Activated gamma-delta T cell treated with anti-CD3 and anti-CD28 coated beads, Interleukin-2, amount 50 U/mL, for 16 hours (primary cell): ENCODE data around the gene ALDH3A1.

ENCODE experiments used
- DNase-seq: peaks from one replicate; pipeline ENCODE4 v3.0.0-alpha.2; 2020; ENCODE audit warnings: low read depth

ALDH3A1 gene

DNA sequence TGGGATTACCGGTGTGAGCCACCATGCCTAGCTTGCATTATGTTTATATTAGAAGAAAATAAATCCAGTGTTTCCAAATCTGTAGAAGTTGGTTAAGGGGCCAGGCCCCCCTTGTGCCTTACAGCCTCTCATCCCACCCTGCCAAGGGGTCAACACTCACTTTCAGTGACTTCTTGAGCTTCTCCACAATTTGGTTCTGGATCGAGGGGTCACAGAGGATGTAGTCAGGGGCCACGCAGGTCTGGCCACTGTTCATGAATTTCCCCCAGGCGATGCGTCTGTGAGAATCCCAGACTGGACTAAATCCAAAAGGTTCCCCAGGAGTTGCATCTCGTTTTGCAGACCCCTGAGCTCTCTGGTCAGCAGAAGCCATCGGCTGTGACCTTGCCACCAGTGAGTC lies 7.2 kb downstream of the ALDH3A1 start:
- DNase-seq: no peak

DNA sequence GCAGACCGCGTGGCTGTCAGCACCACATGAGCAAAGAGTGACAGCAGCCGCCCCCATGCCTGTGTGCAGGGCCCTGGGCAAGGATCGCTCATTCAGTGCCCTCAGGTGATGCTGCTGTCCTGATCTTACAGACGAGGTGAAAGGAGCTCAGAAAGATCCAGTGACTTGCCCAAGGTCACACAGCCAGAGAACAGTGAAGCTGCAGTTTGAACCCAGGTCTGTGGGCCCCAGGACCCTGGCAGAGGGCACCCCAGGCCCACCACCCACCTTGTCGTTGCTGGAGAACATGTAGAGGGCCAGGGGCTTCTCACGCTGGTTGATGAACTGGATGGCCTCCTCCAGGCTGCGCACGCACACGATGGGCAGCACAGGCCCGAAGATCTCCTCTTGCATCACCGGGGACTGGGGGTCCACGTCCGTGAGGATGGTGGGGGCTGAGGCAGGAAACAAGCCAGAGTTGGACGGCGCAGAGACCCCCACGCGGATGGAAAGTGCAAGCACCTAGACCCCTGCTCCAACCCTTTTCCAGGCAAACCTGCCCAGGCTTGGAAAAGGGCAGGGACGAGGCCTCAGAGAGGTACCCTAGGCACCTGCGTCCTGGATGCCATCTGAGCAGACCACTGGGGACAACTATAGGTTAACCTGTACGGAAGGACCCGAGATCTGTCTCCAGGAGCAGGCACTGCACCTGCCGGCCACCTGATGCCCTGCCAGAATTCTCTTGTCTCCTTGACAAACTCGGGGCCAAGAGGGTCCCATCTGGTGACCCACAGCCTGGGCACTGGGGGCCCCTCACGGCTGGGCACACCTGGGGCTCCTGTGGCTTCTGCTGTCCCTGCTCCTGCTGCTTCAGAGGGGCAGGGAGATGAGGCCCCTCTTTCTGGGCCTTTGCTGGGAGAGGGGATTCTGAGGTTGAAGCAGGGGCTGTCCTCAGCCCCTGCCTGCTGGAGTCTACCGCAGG lies 8.6 kb downstream of the ALDH3A1 start:
- no peak for DNase-seq

DNA sequence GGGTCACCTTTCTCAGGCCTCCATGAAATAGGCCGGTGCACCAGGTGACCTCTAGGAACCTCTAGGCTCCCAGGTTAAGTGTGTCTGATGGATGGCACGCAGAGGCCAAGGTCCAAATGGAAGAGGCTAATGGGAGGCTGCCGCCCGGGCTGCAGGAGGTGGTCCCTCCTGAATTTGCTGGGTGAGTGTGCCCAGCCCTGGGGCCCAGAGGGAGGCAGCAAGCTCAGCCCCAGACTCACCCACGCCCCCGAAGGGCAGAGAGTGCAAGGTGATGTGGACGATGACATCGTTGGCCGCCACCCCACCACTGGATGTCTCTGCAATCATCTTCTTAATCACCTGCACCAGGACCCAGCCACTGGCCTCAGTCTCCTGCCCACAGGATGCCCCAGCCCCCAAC lies 9.3 kb downstream of the ALDH3A1 start:
- no peak for DNase-seq

DNA sequence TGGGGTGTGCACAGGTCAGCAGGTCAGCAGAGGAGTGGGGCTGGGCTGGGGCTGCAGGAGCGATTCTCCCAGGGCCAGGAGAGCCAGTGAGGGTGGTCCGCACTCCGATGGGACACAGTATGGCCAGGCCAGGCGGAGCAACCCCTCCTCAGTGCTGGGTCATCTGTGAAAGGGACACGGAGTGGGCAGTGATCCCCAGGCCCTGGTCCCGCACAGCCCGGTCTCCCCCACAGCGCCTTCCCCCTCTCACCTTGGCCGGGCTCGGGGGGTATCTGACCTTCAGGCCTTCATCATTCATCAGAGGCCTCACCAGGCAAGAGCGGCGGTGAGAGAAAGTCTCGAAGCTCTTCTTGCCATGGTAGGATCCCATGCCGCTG lies 10.0 kb downstream of the ALDH3A1 start:
- no peak for DNase-seq

DNA sequence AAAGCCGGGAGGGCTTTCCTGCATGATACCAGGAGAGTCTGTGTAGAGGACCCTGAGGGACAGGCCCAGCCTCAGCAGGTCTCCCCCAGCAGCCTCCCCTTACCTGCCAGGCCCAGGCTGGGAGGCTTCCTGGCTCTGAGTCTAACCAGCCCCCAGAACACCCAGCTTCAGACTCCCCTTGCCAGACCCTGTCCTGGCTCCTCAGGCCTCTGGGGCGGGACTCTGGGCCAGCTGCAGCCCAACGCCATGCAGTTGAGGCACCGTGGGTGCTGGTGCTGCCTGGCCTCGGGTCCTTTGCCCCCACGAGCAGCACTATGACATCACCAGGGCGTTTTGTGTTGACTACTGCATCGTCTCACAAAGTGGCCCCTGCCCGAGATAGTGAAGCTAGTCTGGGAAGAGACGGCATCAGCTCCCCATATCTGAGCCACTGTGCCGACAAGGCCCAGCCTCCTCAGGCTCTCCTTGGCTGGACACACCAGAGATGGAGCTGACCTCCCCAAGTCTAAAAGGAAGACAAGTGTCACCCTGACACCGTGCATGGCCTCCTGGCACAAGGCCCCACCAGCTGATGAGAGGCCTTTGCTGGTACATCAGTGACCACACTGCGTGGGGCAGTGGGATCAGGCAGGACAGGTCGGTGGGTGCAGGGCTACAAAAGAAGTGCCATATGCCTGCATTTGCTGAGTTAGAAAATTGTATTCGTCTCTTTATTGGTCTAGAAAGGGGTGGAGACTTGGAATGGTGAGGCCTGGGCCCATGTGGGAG lies 10.6 kb downstream of the ALDH3A1 start:
- no peak for DNase-seq

DNA sequence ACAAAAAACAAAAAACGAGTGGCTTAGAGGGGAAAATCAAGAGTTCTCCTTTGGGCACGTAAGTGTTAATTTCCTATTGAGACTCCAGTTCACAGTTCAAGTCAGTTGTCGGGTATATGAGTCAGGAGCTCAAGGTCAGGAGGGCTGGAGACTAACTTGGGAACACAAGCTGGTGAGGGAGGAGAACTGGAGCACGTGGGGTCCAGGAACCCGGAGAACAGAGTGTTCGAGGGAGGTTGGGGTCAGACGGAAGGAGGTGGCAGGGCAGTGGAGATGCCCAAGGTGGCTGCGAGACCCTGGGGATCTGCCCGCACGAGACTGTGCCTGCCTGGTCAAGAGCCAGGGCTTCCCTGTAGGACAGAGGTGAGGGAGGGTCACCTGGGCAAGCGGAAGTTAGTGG lies 12.0 kb downstream of the ALDH3A1 start:
- no peak for DNase-seq

DNA sequence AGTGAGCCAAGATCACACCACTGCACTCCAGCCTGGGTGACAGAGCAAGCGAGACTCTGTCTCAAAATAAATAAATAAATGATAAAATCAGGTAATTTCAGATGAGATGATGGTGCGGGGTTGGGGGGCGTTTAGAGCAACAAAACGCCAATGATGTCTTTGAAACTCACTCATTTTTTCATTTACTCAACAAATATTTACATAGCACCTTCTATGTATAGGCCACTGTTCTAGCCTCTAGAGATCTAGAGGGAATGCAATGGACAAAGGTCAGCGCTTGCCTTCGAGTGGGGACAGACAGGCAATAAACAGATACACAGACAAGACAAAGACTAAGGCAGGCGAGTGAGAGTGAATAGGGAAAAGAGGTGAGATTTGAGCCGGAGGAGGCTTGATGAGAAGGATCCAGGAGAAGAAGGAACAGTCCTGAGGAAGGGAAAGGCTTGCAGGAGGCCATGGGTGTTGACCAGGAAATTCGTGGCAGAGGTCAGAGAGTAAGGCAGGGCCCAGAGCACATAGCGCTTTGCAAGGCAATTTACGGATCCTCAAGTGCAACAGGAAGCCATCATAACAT lies 14.1 kb downstream of the ALDH3A1 start:
- no peak for DNase-seq

DNA sequence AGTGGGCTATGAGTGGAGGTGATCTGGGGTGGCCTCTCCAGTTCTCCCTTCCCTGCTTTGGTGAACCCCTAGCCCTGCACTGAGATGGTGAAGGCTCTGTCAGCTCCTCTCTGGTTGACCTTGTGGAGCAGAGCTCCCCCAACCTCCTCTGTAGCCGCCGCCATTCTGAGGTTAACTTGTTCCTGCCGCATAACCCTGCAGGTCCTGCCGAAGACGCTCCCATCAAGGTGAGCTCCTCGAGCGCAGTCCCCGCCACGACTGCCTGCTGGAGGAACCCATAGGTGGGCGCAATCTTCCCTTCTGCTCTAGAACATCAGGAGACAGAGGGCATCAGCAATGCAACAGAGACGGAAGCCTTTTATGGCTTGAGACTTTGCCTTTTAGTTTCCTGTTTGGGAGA lies 16.5 kb downstream of the ALDH3A1 start:
- DNase-seq: no peak

DNA sequence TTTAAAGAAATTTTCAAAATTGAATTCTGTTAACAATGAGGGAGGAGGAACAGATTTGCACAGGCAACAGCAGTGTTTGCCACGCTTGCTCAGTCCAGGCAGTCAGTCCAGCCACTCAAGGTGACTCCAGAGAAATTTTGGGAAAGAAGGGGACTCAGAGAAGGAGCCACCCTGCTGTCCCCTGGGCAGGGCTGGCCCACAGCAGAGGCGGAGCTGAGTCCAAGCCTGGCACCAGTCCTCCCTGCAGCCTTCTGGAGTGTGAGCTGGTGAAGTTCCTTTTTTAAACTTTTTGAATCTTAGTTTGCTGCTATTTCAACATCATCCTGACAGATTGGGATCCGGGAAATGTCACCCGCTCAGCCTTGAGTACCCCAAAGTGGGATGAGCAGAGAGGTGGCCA lies 17.3 kb downstream of the ALDH3A1 start:
- DNase-seq: no peak

DNA sequence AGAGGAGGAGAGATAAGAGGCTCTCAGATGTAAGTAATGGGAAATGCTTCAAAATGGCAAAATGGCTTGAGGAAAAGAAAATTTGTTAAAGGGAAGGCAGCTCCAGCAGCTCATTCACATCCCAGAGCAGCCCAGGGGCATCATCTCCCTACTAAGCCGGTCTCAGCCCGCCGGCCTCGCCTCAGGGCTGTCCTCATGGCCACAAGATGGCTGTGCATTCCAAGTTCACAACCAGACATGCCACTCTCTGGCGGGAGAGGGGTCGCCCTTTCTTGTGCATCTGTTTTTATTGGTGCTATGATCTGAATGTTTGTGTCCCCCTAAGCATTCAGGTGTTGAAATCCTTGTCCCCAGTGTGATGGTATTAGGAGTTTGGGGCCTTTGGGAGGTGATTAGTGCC lies 18.2 kb downstream of the ALDH3A1 start:
- no peak for DNase-seq

DNA sequence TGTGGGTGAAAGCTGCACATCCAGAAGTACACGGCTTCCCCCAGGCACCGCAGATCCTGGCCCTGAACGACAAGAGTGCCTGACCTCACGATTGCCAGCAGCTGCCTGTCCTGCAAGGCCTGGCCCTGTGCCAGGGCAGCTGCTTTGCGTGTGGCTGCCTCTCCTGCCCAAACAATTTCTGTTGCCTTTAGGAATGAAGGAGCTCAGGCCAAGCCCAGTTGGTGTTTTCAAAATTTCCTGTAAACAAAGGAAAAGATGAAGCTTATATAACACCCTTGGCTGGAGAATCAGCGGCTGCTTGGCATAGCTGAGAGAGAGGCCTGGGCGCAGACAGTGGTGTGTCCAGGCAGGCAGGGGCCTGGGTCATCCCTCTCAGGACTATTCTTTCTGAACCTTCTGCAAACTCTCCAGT lies 20.0 kb downstream of the ALDH3A1 start:
- no peak for DNase-seq

DNA sequence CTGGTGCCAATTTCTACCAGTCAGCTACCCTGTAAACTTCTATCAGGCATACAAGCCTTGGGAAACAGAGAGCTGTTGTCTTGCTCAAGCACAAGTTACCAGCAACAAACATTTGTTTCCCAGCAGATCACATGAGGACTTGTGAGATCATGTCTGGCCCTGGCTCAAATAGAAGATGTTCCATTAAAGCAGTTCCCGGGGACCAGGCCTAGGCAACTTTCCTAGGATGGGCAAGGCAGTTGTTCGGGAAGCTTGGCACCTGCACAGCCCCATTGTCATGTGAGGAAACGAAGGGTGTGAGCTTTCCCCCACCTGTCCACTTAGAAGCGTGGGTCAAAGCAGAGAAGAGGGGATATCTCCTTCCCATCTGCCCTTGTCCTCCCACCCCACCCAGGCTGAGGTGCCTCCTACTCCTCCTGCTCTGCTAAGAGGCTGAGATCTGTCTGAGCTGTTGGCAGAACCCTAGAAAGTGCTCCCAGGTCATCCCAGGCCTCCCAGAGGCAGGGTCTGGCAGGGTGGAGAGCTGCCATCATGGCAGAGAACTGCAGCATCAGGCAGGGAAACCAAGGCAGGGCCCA lies 20.5 kb downstream of the ALDH3A1 start:
- DNase-seq: no peak

DNA sequence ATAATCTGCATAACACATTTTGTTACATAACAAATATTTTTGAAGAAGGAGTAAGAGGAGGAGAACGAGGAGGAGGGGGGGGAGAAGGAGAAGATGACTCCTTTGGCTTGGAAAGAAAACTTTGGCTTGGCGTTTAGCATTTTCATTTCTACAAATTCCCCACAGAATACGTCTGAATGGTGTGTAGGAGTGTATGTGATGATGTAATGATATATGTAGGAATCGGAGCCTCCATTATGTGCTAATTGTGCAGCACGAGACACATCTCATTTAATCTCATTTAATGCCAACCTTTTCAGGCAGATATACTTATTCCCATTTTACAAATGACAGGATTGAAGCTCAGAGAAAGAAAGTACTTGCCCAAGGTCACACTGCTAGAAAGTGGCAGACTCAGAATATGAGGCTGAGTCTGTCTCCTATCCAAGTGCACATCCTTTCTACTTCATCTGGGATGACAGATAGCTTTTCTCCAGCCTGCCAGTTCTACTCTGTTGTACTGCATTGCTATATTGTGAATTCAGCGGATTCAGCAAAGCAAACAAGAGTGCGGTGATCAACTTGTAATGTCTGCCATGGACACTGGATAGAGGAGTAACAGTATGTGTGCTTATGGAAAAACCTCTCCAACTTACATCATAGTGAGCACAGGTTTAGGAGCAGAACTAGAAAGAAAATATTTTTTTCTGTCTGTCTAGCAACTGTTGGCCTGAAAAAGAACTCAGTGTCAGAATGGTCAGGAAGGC lies 21.3 kb downstream of the ALDH3A1 start:
- no peak for DNase-seq

DNA sequence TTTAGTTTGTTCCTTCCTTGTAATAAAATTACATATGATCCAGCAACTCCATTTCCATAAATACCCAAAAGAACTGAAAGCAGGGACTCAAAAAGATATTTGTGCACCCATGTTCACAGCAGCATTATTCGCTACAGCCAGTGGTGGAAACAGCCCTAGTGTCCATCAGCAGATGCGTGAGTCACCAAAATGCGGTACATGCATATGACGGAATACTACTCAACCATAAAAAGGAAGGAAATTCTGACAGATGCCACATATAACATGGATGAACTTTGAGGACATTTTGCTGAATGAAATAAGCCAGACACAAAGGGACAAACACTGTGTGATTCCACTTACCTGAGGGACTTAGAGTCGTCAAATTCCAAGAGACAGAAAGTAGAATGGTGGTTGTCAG lies 22.6 kb downstream of the ALDH3A1 start:
- no peak for DNase-seq

DNA sequence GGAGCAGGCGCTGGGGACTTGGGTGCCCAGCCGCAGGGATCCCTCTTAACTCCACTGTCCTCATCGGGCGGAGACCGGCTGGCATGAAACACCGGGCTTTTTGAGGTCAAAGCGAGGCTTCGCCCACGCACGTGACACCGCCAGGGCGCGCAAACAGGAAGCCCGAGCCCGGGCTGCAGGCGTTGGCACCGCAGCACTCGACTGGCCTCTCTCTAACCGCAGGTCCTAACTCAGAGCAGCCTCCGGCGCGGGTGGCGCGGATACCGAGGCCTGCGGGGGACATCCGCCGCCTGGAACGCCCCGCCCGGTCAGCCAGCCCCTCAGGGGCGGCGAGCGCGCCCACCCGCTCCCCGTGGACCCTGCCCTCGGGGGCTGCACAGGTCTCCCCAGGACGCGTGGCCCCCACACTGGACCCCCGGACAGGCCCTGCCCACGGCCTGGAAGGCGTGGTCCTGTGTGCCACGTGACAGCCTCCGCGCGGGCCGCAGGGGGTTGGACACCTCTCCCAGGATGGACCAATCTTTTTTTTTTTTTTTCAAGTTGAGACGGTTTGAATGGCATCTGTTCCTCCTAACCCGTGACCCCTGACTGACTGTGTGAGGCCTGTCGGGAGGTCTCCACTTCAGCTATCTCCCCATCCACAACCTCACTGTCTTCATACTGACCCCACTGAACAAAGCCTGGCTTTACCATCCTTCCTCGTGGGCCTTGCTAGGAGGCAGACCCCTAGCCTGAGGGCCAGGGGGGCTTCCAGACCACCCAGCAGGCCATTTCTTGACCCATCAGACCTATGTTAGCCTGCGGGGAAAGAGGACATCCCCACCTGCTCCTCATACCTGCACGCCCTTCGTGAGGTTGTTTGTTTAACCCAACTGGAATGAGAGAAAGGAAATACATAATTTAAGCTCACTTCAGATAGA lies 23.3 kb downstream of the ALDH3A1 start:
- peak; percentile 18 for DNase-seq

DNA sequence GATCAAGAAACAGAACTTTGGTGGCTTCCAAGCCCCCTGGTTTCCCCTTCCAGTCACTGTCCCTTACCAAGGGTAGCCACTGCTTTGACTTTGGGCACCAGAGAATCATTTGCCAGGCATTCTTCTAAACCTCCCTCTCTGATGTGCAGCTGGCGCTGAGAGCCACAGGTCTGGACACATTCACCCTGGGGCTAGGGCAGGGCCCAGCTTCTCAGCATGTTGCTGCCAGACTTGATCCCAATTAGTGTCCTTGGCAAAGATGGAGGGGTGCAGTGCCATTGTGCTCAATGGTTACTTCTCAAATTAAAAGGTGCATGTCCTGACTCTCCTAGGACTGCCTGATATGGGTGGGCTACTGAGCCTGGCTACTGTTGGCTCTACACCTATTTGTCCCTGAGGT lies 24.1 kb downstream of the ALDH3A1 start:
- DNase-seq: no peak

DNA sequence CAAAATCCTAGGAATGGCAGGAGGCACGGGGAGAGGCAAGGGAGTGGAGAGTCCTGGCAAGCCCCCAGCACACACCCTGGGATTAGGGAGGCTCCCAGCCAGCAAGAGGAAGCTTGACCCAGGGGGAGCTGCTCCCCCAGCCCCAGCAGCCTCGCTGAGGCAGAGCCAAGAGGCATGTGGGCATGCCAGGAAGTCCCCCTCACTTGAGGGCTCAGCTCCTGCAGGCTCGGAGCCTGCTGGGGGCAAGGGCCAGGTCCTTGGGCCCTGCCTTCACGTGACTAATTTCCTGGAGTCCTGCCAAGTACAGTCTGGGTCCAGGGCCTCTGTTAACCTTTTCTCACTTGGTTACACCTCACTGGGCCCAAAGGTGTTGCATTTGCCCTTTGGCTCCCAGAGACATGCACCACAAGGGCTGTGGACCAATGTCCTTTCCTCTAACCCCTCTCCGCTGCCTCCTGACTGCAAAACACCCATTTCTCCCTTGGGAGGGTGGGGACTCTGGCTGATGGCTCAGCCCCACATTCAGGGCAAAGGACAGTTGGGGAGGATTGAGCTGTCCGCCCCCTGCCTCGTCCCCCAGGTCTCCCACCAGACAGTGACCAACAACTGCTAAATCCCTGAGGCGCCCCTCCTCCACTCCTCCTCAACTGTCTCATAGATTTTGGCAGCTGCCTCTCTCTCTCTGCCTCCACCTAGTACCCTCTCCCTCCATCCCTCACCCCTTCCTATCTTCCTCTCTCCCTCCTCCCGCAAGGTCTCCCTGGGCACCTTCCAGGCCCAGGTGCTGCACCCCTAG lies 27.3 kb downstream of the ALDH3A1 start:
- no peak for DNase-seq

DNA sequence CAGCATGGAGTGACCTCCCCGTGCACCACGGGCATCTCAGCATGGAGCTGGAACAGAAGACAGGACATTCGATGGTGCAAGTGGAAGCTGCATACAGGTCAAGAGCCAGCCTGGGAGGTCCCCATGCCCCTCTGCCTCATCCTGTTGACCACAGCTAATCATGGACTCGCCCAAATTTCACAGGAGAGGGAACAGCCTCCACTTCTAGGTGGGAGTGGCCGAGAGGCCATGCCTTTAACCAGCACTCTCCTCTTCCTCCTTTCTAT lies 28.0 kb downstream of the ALDH3A1 start:
- no peak for DNase-seq

DNA sequence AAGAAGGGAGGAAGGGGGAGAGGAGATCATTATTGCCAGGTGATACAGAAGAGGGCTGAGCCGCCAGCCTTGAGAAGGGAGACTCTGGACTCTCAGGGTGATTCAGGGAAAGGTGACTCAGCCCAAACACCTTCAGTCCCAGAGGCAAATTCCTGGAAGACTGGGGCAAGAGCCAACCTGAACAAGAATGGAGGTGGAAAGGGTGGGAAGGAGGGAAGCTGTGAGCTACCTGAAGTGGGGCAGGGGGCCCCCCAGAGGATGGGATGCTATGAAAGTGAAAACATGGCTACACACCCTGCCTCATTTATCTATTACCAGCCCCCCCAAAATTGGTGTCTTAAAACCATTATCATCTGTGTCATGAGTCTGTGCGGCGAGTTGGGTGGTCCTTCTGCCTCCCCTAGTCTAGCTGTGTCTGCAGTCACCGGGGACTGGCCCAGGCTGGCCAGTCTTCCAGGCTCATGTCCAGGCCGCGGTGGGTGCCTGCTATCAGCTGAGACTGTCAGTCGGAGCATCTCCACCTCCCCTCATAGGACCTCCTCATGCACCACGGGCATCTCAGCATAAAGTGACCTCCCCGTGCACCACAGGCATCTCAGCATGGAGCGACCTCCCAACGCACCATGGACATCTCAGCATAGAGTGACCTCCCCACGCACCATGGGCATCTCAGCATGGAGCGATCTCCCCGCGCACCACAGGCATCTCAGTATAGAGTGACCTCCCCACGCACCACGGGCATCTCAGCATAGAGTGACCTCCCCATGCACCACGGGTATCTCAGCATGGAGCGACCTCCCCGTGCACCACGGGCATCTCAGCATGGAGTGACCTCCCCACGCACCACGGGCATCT lies 28.5 kb downstream of the ALDH3A1 start:
- no peak for DNase-seq
